HG03159 (cell line): ENCODE results near the gene FOXP1.

Experiments used
- ATAC-seq: cut with Tn5 transposase; IDR thresholded peaks from one replicate; pipeline ENCODE4 v1.9.1; 2021; ENCODE audit warnings: mild to moderate bottlenecking, moderate library complexity; ENCODE audit not compliant: unreplicated experiment

FOXP1 gene

GRCh38 chr3:71120012-71120411 lies 463.5 kb downstream of the FOXP1 start:
- no peak for ATAC-seq

GRCh38 chr3:71119171-71119570 lies 464.4 kb downstream of the FOXP1 start:
- ATAC-seq: no peak

DNA sequence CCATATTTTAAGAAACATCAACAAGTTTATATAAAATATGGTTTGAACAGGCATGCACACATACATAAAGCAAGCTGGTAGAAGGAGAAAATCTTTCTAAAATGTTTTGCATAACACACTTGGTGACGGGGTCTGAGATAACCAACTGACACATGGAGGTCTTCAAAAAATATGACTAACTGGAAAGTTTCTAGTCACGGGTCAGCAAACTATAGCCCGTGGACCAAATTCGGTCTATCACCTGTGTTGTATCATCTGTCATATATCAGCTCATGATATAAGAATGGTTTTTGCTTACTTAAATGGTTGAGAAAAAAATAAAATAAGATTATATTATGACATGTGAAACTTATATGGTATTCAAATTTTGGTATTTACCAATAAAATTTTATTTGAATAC lies 465.1 kb downstream of the FOXP1 start:
- no peak for ATAC-seq

DNA sequence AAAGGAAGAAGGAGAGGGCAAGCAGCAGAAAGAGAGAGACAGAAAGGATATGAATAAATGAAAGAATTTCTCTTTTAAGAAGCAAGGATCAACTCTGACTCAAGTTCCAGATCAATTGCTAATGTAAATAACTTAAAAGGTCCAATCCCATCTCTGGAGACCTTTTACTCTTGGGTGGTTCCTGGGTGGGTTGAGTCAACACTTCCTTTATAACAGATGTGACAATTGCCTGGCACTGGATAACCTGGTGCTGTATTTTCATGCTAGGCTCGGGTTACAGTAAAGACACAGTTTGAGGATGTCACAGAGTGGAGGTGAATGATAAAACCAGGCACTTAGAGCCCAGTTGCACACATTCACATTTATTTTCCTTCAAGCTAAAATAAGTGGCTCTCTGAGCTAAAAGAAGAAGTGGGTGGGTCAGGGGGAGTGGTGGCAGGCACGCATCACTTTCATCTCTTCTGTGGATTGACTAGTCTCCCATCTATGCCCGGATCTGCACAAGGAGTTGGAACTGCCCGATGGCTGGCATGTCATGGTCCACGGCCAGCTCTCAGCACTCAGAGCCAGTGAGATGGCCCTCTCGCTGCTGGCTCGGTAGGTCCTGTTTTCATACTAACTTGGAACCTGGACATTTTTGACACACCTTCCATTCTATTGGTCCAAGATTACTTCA lies 465.8 kb downstream of the FOXP1 start:
- ATAC-seq: no peak

- ATAC-seq: no peak
These were observed 468.9 kb downstream of the FOXP1 start for GRCh38 chr3:71114610-71115009.

DNA sequence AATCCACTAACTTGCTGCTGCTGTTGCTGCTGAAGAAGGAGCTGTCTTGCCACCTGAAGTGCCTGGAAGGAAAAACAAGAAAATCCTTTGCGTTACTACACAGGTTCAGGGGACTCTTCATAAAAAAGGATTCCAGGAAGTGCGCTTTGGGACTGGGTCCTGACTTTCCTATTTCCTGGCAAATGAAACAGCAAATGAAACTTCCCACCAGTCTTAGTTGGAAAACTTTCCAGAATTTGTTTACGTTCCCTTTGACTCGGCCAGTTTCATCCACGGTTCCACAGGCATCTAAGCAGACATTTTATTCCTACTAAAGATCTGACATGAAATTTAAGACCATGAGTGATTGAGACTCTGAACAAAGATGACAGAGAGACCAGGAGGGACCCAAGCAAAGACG lies 471.0 kb downstream of the FOXP1 start:
- ATAC-seq: no peak

- no peak for ATAC-seq
These were observed 471.6 kb downstream of the FOXP1 start for GRCh38 chr3:71111784-71112440.

DNA sequence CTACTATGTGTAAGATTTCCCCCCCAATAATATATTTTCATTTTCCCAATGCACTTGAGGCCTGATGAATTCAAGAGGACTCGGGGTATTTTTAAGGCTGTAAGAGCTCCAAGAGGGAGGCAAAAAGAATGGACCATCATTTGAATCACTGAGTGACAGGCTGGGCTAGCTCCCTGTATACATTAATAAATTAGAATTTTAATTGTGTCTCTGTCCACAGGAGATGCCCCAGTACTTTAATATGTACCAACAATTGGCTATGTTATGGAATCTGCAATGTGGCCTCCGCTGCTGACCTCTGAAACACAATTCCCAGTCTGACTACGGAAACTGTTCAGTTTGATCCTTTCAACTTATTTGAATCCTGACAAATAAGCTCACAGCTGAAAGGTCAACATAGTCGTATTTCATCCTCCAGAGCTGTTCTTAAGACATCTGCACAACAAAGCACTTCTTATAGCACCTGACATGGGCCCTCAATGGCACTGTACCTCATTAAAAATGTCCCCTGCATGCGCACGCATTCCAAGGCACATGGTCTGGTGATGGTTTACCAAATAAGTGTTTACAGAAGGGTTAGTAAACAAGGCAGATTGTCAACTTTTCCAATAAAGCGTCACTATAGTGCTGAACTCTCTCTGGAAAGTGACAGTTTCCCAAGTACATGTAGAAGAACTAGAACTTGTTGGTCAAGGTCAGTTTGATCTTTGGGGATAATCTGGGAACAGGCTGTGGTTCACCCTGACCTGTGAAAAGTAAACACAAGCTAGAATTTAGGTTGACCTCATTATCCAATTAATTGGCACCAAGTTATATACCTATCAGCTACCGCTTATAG lies 472.9 kb downstream of the FOXP1 start:
- no peak for ATAC-seq

GRCh38 chr3:71109977-71110285 lies 473.6 kb downstream of the FOXP1 start:
- no peak for ATAC-seq

DNA sequence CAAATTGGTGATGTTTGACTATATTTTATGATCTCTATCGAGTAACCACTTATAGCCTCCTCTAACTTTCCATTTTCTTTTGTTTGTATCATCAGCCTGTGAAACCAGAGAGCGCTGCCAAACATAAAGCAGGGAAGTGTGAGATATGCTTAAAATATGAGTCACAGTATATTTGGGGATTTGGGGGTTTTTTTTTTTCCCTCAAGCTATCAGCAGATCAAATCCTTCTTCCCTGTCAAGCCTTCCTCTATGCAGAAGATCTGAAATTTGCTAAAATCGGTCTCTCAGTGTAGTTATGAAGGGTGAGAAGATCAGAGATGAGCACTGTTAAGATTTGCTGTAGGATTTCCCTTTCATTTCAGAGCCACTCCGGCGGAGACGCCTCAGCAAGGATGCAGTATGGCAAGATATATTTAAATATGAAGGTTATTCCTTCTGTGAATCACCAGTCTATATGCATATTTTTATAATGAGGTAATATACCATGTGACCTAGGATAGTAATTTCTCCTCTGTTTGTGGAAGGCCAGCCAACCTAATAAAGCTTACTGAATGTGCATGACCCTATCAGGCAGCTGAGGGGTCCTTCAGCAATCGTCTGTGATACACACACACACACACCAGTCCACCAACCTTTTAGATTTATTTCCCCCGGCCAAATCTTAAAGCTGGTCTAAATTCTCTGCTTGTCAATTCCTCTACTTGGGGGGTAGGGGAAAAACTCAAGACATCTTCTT lies 474.1 kb downstream of the FOXP1 start:
- ATAC-seq: no peak

- no peak for ATAC-seq
These were observed 475.6 kb downstream of the FOXP1 start for GRCh38 chr3:71107926-71108325.

DNA sequence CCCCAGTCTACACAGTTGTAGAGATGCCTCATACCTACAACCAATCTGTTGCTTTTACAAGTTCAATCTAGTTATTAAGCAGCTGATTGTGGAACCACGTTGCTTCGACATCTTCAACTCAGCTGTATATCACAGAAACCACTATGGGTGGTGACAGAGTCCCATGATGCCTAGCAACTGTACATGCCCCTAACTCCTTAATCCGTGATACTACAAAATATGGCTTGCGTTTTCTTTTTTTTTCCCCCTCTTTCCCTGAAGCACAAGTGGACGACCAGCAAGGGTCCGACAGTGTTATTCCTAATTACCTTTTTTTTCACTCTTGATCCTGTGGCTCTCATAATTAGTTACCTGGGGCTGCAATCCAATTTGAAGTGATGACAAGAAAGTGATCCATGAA lies 478.6 kb downstream of the FOXP1 start:
- no peak for ATAC-seq

GRCh38 chr3:71104556-71104955 lies 479.0 kb downstream of the FOXP1 start:
- ATAC-seq: no peak

DNA sequence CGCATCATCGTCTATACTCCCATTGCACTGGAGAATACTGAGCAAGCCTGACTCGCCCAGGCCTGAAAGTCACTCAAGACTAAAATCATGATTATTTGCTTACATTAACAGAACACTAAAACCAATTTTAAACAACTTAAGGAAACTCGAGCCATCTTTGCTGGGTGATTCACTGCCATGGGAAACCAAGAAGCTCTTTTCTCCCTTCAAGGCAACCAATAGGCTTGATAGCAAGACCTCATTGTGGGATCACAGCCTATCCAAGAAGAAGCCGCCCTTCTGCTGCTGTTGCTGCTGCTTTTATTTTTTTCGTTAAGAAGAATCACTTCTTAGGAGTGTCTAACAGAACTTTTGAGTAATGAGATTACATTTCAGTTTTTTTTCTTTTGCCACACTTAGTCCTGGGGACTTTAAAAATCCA lies 479.4 kb downstream of the FOXP1 start:
- no peak for ATAC-seq

DNA sequence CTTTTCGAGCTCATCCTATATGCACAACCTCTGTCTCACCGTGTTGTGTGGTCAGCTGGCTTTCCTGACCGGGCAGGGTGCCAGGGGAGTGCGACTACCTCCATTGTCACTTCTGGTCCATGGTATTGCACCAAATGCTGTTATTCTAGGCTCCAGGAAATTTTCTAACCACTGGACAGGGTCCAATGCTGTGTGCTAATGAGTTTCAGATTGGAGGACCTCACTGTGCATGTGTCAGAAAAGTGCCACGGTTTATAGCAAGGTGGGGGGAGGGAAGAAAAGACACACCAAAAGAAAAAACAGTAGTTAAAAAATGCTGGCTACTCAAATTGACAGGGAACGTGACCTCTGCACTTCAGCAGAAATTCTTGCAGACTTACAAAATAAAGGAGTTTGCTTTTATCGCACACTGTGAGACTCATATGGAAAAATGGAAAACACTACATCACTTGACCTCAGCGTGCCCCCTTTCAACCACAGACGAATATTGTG lies 480.1 kb downstream of the FOXP1 start:
- no peak for ATAC-seq

DNA sequence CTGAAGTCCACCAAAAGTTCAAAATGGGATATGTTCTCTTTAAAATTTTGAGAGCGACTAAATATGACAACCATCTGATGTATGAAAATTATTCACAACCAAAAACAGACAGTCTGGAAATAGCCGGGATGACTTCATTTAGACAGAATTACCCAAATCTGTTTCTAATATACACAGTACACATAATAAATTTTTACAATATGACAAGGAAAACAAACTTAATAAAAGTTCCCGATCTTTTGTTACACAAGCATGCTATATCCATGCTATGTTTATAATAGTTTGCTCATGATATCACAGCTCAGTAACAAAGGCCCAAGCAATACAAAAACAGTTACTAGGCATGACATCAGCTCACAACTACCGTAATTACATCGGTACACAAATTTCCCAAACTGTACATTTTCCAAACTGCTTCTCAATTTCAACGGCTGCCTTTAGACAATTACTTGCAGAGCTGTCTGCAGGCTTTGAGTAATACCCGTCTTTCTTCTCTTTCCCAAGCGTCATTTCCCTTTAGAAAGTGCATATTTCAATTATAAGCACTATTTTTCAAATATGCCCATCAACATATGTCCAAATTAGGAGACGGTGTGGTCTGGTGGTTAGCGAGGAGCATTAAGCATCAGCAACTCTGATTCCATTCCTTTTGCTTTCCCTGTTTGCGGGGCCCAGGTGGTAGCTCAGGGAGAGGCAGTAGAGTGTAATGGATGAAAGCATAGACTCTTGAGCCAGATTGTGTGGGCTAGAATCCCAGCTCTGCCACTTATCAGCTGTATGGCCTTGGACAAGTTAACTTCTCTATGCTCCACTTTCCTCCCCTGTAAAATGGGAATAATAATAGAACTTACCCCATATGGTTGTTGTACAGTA lies 481.2 kb downstream of the FOXP1 start:
- ATAC-seq: no peak

DNA sequence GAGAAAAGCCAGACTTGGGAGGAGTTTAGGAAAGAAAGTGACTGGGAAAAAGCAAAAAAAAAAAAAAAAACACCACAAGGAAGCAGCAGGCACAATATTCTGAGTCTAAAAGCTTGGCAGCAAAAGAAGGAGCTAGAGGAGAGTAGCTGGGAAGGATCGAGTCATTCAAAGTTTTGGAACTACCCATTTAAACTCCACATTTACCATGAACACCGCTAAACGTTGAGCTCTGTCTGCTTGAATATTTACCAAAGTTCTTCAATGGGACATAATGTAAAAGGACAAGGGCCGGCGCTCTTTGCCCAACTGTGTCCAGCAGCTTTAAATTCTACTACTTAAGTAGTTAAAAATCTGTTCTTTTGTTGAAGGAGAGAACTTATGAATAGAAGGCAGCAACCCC lies 481.9 kb downstream of the FOXP1 start:
- no peak for ATAC-seq

DNA sequence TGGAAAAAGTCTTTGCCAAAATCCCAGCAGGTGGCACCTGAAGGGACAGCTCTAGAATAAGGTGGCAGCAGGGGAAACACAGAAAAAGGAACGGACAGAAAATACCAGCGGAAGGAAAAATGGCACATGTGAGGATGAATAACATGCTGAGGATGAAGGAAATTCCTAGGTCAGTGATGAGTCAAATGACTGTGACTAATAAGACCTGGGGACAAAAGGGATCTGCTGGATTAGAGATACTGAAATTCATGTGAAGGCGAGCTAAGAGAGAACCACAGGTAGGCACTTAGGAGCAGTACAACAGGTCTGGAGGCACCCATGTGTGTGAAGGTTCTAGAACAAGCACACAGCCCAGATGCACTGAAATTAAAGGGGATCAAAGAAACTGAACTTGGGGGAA lies 482.5 kb downstream of the FOXP1 start:
- no peak for ATAC-seq

GRCh38 chr3:71099997-71100719 lies 483.4 kb downstream of the FOXP1 start:
- ATAC-seq: no peak

GRCh38 chr3:71097557-71097956 lies 486.0 kb downstream of the FOXP1 start:
- ATAC-seq: no peak
